C1 segment of cervical spinal cord (tissue), 14 donors: ENCODE measurements around the gene GTPBP10.
"Not testable (repeated sequence)": the region's sequence is repeated elsewhere in the genome, so short reads cannot be mapped to it uniquely, and the experiment has no call there.

ENCODE experiments used
- DNase-seq, 14 donors: peaks; one replicate each; lab custom pipeline; 2025; lab: John Stamatoyannopoulos, UW

The GTPBP10 gene, protein sequence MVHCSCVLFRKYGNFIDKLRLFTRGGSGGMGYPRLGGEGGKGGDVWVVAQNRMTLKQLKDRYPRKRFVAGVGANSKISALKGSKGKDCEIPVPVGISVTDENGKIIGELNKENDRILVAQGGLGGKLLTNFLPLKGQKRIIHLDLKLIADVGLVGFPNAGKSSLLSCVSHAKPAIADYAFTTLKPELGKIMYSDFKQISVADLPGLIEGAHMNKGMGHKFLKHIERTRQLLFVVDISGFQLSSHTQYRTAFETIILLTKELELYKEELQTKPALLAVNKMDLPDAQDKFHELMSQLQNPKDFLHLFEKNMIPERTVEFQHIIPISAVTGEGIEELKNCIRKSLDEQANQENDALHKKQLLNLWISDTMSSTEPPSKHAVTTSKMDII

DNA sequence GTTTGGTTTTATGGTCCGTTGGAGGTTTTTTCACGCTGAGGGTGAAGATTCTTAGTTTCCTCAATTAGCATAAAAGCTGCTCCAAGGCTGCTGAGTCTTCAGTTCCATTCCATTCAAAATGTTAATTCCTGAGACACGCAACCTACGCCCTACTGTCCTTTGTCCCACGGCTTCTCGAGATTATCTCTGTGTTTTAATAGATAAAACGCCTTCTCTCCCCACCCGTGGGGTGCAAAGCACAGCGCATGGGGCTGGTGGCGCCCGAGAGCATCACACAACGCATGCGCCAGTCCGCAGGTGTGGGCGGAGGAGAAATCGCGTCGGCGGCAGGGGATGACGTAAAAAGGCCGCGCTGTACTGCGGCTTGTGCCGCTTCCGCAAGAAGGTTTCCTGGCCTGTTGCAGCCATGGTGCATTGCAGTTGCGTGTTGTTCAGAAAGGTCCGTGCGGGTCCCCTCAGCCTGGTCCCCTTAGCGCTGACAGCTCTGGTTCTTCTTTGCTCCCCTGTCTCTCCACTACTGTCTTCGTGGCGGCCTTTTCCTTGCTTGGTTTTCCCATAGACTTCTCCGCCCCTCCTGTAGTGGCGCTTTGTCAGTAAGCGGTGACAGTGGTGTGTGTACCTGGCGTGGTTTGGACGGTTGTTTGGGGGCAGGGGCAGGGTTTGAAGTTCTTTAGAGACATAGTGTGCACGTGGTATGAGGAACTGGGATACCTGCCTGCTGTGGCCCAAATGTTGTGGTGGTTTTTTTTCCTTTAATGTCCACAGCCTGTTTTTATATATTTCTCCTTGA is at the start of gene GTPBP10:
Gene GTPBP10 (plus strand): TSS at position 381 of the 790 bp plus-strand sequence. CDS start 26 bp downstream, at position 407.
- DNase-seq: peak; percentile 46 to 93 (median 90)

DNA sequence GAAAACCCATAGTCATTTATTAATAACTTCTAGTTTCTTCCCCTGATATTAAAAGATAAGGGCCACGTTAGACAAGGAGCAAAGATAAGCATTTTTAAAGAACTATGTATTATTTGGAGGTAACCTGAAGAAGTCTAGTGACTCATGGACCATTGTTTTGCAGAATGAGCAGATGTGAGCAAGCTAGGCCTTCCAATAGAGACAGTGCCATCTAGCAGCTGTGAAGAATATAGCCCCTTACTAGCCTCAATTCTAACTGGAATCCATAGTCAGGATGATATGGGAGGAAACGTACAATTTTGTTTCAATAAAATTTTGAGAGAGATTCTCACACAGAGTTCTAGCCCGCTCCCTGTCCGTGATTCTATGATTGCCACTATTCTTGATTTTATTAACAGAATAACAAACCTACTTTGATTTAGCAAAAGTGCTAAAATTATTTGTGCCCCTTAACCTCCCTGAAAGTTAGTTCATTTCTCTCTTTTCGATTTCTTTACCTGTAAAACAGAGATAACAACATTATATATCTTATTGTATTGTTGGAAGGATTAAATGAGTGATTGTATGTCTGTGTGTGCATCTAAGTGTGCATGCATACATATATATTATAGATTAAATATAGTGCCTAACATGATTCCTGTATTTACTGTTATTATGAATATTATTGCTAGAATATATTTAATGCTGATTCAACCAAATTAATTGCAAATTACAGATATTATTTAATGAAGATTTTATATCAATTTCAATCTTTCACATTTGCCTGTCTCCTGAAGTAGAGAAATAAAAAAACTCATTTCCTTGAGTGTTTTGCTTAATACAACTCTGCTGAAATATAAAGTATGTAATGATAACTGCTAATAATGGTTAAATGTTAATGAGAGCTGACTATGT is 48.1 kb upstream of the GTPBP10 start:
- no peak for DNase-seq

DNA sequence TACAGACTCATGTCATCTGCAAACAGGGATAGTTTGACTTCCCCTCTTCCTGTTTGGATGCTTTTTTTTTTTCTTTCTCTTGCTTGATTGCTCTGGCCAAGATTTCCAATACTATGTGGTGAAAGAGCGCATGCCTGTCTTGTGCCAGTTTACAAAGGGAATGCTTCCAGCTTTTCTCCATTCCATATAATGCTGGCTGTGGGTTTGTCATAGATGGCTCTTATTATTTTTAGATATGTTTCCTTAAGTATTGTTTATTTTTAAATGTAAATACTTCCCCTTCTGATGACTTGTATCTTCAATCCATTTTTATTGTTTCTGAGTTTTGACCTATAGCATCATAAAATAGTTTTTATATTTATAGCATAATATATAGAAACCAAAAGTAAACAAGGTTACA is 43.3 kb upstream of the GTPBP10 start:
- DNase-seq: no peak

DNA sequence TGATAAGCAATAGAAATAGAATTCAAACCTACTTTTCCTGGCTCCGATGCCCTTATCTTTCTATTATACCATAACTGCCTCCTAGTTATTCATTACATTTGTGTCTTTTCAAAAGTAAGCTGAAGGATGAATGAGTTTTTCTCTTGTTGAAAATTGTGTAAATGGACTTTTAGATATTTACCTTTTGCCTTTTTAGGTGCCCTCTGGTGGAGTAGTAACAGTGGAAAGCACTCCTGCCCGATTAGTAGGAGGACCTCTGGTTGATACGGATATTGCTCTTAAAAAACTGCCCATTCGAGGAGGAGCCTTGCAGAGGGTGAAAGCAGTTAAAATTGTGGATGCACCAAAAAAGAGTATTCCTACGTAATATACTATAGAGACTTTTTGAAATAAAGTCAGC is 36.6 kb upstream of the GTPBP10 start:
- DNase-seq: no peak

DNA sequence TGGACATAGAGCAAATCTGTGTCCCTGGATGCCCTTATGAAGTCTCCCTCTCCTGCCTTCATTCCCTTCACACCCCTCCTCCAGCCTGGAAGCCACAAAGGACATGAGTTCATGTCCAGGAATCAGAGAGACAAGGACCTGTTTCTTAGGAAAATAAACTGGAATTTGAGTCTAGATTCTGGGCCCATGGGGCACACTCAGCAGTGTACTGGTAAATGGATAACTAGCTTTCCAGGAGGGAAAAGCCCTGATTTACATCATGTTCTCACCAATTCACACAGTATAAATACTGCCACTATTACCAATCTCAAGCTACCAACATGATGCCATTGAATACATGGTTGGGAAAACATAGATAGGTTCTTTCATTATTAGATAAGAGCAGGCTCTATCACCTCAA is 35.3 kb upstream of the GTPBP10 start:
- no peak for DNase-seq

DNA sequence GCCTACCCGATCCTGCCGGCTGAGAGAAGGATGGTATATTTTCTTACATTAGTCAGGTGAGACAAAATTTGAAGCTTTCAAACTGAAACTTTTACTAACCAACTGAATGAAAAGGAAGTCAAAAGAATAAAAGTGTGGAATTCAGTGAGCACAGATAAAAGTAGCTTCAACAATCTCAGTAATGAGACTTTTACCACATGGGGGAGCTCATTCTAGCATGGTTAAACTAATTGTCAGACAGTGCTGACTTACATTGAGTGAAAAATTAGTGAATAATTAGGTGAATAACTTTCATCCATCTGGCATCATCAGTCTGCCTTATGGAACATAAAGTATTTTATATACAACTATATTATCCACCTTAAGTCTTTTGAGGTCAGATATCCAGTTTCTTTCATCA is 33.8 kb upstream of the GTPBP10 start:
- DNase-seq: no peak

DNA sequence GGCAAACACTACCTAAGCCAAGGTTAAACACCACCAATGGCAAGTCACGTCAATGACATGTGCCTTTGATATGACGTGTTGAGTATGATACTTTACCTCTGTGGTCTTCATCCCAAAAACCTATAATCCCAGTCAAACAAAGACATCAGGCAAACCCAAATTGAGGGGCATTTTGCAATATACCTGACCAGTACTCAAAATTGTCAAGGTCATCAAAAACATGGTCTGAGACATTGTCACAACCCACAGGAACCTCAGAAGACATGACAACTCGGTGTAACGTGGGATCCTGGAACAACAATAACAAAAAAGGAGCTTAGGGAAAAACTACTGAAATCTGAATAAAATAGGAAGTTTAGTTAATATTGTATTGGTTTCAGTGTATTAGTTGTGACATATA is 32.6 kb upstream of the GTPBP10 start:
- no peak for DNase-seq

DNA sequence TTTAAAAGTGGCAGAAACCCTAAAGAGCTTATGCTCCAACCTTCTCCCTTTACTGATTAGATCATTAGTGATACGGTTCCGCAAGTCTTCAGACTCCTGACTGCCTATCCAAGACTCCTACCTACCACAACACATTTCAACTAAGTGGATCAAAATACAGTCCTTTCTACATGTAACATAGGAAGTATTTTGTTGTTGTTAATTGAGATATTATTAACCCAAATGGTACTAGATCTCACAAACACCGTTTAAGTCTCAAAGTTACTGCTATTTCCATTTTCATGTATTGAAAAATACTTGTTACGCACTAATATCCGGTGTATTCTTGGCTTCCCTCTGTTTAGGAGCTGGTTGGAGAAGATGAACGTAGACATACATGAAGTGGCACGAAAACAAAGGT is 26.5 kb upstream of the GTPBP10 start:
- DNase-seq: no peak

DNA sequence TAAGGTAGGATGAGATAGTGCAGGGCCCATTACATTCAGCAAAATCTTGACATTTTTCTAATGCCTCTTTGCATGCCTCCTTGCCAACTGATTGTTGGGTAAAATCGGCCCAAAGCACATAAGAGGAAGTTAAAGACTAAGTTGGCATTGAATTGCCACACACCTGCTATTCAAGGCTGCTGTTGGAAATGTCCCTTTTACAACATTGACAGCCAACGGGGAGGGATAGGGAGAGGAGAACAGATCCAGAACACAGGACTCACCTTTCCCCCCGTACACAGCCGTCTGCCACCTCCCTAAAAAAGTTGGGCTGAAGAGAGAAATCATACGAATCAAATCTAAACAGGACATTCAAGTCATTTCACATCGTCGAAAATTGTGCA is 26.1 kb upstream of the GTPBP10 start:
- DNase-seq: no peak

DNA sequence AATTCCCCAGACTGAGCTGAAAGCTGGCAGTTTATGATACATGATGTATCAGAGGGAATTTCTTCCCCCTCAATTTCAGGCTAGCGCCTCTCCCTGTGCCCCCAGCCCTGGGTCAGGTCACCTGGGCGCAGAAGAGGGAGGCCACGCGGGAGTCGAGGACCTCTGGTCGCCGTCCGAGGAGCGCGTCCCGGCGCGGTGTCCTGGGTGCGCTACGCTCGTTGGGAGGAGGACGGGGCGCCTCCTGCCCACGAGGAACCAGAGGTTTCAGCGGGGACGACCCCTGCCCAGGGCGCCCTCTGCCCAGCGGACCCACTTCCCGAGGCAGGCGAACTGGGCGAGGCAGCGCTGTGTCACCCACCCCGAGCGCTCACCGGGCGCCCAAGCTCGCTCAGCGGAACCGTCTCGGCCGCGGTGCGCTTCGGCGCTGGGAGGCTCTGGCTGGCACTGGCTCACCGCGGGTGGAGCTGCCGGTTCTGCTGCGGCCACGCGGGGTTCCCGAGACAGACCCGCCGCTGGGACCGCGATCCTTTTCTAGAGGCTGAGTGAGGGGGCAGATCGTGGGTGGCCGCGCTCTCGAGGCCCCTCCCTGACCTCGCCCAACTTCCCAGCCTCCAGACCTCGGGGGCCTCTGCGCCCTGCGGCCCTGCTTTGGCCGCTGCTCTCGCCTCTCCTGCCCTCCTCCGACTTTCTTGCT is 25.6 kb upstream of the GTPBP10 start, which contains the start of gene FAM237B:
Gene FAM237B (minus strand): TSS at position 504 of the 694 bp plus-strand sequence. CDS start 1,556 bp downstream, outside the sequence.
- no peak for DNase-seq

DNA sequence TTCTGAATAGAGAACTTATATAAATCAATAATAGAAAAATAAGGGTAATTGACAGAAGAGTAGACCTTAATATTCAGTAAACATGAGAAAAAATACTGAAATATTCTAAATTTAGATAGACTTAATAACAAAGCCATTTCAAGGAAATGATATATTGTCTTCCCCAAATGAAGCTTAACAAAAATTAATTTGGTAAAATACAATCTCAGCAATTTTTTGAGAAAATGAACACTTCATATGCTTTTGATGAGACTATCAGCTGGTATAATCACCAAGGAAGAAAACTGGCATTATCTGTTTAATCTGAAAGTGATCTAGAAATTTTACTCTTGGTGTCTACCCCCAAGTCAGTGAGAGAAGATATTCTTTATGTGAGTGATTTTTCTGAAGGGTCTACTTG is 23.7 kb upstream of the GTPBP10 start:
- no peak for DNase-seq

DNA sequence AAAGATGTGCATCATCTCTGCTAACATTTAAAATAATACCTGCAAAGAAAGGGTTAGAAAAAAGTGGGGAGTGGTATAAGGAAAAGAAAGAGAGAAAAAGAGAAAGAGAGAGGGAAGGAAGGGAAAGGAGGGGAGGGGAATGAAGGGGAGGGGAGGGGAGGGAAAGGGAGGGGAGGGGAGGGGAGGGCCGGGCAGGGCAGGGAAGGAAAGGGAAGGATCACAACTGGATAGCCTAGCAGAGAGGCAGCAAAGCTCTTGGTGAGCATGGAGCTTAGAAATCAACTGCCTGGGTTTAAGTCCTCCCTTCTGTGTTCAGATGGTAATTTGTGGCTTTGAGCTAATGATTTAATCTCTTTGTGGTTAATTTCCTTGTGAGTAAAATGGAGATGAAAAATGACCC is 20.0 kb upstream of the GTPBP10 start:
- DNase-seq: no peak

DNA sequence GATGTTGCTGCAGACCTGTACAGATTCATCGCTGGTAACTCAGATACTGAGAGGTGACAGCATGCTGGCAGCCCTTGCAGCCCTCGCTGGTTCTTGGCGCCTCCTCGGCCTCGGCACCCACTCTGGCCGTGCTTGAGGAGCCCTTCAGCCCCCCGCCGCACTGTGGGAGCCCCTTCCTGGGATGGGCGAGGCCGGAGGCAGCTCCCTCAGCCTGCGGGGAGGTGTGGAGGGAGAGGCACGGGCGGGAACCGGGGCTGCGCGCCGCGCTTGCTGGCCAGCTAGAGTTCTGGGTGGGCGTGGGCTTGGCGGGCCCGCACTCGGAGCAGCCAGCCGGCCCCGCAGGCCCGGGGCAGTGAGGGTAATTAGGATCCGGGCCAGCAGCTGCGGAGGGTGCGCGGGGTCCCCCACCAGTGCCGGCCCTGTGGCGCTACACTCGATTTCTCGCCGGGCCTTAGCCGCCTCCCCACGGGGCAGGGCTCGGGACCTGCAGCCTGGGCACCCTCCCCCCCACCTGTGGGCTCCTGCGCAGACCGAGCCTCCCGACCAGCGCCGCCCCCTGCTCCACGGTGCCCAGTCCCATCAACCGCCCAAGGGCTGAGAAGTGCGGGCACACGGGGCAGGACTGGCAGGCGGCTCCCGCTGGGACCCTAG is 12.2 kb upstream of the GTPBP10 start:
- DNase-seq: no peak

DNA sequence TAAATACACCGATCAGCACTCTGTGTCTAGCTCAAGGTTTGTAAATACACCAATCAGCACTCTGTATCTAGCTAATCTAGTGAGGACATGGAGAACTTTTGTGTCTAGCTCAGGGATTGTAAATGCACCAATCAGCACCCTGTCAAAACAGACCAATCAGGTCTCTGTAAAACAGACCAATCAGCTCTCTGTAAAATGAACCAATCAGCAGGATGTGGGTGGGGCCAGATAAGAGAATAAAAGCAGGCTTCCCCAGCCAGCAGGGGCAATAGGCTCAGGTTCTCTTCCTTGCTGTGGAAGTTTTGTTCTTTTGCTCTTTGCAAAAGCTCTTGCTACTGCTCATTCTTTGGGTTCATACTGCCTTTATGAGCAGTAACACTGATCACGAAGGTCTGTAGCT is 11.6 kb upstream of the GTPBP10 start:
- DNase-seq: not testable (repeated sequence)

DNA sequence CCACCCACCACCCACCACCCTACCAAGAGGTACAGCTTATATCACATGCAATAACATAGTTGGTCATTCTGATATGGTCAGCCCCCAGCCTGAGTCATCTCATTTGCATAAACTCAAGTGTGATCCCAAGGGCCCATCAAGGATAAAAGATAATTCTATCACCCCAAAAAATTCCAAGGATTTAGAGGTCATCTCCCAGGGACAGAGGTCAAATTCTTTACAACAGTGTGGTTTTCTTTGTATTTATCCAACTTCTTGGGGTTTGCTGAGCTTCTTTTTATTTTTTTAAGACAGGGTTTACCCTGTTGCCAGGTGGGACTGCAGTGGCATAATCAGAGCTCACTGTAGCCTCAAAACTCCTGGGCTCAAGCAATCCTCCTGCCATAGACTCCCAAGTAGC is 9.4 kb upstream of the GTPBP10 start:
- DNase-seq: no peak

DNA sequence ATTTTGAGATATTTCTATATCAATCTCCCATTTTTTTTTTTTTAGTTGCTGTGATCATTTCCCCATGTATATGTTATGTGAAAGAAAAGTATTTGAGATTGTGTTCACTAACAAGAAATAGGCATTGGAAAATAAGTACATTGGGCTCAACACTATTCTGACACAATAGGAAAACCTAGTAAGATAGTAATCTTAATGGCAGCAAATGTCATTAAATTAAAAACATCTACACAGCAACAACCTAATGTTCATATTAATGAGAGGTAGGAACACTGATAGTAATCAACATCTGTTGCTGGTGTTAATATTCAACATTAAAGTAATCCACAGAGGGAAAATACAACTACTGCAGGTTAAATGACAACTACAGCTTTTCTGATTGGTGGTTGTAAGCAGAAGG is 1.5 kb upstream of the GTPBP10 start:
- DNase-seq: no peak

DNA sequence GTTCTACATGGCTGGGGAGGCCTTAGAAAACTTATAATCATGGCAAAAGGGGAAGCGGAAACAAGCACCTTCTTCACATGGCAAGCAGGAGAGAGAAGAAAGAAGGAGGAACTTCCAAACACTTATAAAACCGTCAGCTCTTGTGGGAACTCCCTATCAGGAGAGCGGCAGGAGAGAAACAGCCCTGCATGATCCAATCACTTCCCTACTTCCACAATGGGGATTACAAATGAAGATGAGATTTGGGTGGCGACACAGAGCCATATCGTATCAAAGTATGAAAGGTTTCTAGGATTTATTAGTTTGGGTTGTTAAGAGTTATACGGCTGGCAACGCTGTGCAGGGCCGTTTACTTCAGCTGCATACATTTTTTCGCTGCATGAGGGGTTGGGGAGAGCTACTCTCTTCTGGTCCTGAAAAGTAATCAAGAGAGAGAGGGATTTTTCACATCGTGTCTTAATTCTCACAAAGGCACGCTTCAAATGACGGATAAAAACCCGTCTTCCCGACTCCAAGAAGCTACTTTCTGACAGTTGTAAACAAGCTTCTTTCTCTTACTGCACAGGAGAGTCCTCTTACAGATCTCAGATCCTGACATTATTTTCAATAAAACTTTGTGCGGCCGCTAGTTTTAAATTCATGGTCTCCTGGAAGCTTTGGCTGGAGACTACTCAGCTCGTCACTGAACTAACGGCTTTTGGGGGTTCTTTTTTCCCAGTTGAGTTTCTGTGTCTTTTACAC is 751 bp upstream of the GTPBP10 start:
- peak in 10 of 14 donors; percentile 13 to 72 (median 50) for DNase-seq

DNA sequence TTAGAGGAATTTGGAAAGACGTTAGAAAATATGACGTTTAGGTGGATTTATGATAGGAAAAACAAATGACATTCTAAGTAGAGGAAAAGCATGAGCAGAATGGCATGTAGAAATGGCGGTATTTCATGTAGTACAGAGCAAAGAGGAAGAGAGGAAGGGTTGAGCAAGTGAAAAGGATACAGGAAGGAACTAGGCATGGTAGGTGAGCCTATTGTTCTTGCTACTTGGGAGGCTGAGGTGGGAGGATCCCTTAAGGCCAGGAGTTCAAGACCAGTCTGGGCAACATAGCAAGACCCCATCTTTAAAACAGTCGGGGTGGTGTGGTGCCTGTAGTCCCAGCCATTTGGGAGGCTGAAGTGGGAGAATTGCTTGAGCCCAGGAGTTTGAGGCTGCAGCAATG is 1.2 kb downstream of the GTPBP10 start:
- DNase-seq: no peak

DNA sequence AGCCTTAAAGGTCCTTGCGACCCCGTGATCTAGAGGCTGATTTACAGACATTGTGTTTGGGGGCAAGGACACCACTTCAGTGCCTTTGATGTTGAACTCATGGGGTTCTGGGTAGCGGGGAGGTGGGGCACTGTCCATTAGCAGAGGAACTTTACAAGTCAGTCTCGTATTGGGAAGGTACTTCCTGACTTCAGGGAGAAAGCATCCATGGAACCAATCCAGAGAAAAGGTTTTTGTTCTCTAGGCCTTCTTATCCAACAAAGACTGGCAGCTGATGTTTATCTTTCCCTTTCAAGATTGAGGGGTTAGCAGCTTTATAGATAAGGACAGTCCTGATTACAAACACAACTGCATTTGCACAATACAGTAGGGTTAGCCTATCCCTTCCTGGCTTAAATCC is 2.8 kb downstream of the GTPBP10 start:
- no peak for DNase-seq

DNA sequence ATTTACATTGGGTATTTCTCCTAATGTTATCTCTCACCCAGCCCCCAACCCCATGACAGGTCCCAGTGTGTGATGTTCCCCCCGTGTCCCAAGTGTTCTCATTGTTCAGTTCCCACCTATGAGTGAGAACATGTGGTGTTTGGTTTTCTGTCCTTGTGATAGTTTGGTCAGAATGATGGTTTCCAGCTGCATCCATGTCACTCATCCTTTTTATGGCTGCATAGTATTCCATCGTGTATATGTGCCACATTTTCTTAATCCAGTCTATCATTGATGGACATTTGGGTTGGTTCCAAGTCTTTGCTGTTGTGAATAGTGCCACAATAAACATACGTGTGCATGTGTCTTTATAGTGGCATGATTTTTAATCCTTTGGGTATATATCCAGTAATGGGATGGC is 3.5 kb downstream of the GTPBP10 start:
- DNase-seq: not testable (repeated sequence)
